Keratinocyte (primary cell): ENCODE measurements around the gene MAN1C1. TPM values are rescaled to one million over a fixed set of nuclear protein-coding genes. Genes with fewer than 3 reads are reported as not detected.

Experiments
- DNase-seq: peaks from one replicate; pipeline ENCODE4 v3.0.0-alpha.2; 2011; ENCODE audit warnings: low read depth, missing footprints, low spot score
- FAIRE-seq: peaks from 2 replicates; lab custom pipeline; 2011; peaks lifted over from hg19 to GRCh38; lab: Jason Lieb, UNC
- H2AFZ ChIP-seq: 2 replicates; pipeline ENCODE4 v1.6.0; 2012; ENCODE audit warnings: low read length, control low read depth, inconsistent platforms; ENCODE audit not compliant: control insufficient read depth
- H3K27ac ChIP-seq: 2 replicates; pipeline ENCODE4 v1.5.1; 2011; ENCODE audit warnings: low read length; ENCODE audit not compliant: control insufficient read depth, insufficient read depth
- H3K27me3 ChIP-seq: 3 replicates; pipeline ENCODE4 v1.6.0; 2011; ENCODE audit warnings: low read length; ENCODE audit not compliant: control insufficient read depth, insufficient read depth; ENCODE audit errors: extremely low read depth
- H3K36me3 ChIP-seq, 2 experiments: 2 replicates in 1 of 2; 3 replicates in 1 of 2; pipeline ENCODE4 v1.5.1; 2011; ENCODE audit warnings: low read length in 2 of 2, mild to moderate bottlenecking in 1 of 2; ENCODE audit not compliant: control insufficient read depth in 2 of 2, insufficient read depth in 2 of 2; ENCODE audit errors: extremely low read depth in 1 of 2
- H3K4me1 ChIP-seq: 3 replicates; pipeline ENCODE4 v1.5.1; 2011; ENCODE audit warnings: low read length; ENCODE audit not compliant: control insufficient read depth, insufficient read depth; ENCODE audit errors: extremely low read depth
- H3K4me2 ChIP-seq: 3 replicates; pipeline ENCODE4 v1.6.0; 2011; ENCODE audit warnings: low read depth, low read length; ENCODE audit not compliant: control insufficient read depth, insufficient read depth; ENCODE audit errors: extremely low read depth
- H3K4me3 ChIP-seq, 3 experiments: fragments of 200-600 bp in 1 of 3; sonication (generic) in 1 of 3; 2 replicates in 2 of 3; 3 replicates in 1 of 3; pipeline ENCODE4 v1.5.1; 2011 to 2016; ENCODE audit warnings: low read length in 3 of 3, mild to moderate bottlenecking in 3 of 3, control low read depth in 2 of 3, inconsistent platforms in 1 of 3, low read depth in 1 of 3, mixed read lengths in 1 of 3, mixed run types in 1 of 3, moderate library complexity in 1 of 3; ENCODE audit not compliant: control insufficient read depth in 2 of 3, insufficient read depth in 2 of 3; ENCODE audit errors: extremely low read depth in 1 of 3
- H3K79me2 ChIP-seq: 2 replicates; pipeline ENCODE4 v1.6.0; 2012; ENCODE audit warnings: low read length; ENCODE audit not compliant: control insufficient read depth, insufficient read depth
- H3K9ac ChIP-seq: 3 replicates; pipeline ENCODE4 v1.6.0; 2011; ENCODE audit warnings: low read length; ENCODE audit not compliant: control insufficient read depth, insufficient read depth; ENCODE audit errors: extremely low read depth
- H3K9me1 ChIP-seq: 3 replicates; pipeline ENCODE4 v1.6.0; 2011; ENCODE audit warnings: low read length; ENCODE audit not compliant: control insufficient read depth, insufficient read depth; ENCODE audit errors: extremely low read depth
- H3K9me3 ChIP-seq: 2 replicates; pipeline ENCODE4 v1.5.1; 2012; ENCODE audit warnings: low read depth, low read length; ENCODE audit not compliant: control insufficient read depth
- H4K20me1 ChIP-seq: 3 replicates; pipeline ENCODE4 v1.6.0; 2011; ENCODE audit warnings: low read length; ENCODE audit not compliant: control insufficient read depth, insufficient read depth; ENCODE audit errors: extremely low read depth
- CTCF ChIP-seq, 3 experiments: IDR thresholded peaks in 1 of 3; conservative IDR thresholded peaks in 1 of 3; optimal IDR thresholded peaks in 1 of 3; 2 replicates in 2 of 3; 3 replicates in 1 of 3; pipeline versions ENCODE3 to v1.5.1; 2011; ENCODE audit warnings: low read length in 3 of 3, mild to moderate bottlenecking in 3 of 3, moderate library complexity in 2 of 3, control low read depth in 1 of 3, inconsistent platforms in 1 of 3; ENCODE audit not compliant: insufficient read depth in 2 of 3; ENCODE audit errors: extremely low read depth in 1 of 3
- EZH2 ChIP-seq: IDR thresholded peaks from one replicate; pipeline ENCODE4 v1.6.1; 2012; ENCODE audit warnings: inconsistent platforms, mild to moderate bottlenecking, low read length, moderate library complexity
- dilution Hi-C: fragments of 300-500 bp; cut with MboI; formaldehyde crosslinking; loops from one replicate; pipeline ENCODE4 v1.7.0; 2020; ENCODE audit warnings: low sequenced_read_pairs; ENCODE audit not compliant: extremely low pct_ligation_motif_present
- polyA plus RNA-seq, 5 experiments: library from polyadenylated mRNA; depleted of rRNA in 3 of 5; stranded (reverse) in 3 of 5; stranded (forward) in 1 of 5; unstranded in 1 of 5; fragments of >200 nt; gene quantifications; 1 replicate in 1 of 5; 2 replicates in 3 of 5; 3 replicates in 1 of 5; pipeline versions ENCODE4 v1.2.1 to v1.2.3, GENCODE V29; 2011 to 2012; ENCODE audit warnings: missing spikeins in 2 of 5, low read depth in 1 of 5, low replicate concordance in 1 of 5

Gene MAN1C1
- polyA plus RNA-seq, 1 donor (not counting 4 experiments of a cell fraction or from before 2014, with no cell fraction given): 0.07 TPM

DNA sequence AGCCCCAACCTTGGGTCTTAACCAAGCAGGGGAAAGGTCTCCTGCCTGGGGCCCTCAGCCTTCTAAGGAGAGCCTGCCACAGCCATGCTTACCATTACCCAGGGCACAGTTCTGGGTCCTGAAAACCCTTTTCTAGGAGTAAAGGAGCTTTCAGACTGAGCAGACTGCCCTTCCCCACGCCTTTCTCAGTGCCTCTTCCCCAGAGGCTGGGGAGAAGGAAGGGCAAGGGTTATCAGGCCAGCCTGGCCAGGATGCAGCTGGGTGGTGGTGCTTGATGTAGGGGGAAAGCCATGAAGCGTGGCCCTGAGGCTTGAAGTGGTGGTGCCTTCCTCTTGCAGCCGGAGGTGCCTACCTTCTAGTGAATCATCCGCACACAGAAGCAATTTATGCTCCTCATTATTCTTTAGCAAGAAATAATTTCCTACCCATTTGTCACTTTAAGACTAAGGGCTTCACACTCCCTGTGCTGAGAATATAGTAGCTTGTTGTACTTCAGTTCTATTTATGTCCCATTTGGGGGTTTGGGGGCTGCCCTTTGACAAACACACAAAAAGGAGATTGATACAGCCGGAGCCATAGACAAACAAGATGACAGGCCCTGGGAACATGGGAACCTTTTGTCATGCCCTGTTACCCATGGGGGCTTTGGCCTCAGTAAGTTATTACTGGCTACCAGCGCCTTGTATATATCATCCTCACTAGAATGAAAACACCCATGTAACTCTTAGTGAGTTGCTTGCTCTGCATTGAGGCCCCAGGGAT is 40.7 kb downstream of the MAN1C1 start:
- no peak overlapping the region for H3K27ac ChIP-seq
- no peak overlapping the region for H3K4me2 ChIP-seq
- H3K27me3 ChIP-seq: peaks cover 12% of the 10 kb centered on the region
- H2AFZ ChIP-seq: no peak overlapping the region
- no peaks in the 10 kb centered on the region for H4K20me1 ChIP-seq
- dilution Hi-C loops: no loop called here
- H3K36me3 ChIP-seq: no peaks in the 10 kb centered on the region
- H3K9me3 ChIP-seq: no peaks in the 10 kb centered on the region
- H3K4me1 ChIP-seq: peaks cover 4% of the 10 kb centered on the region
- TF ChIP-seq CTCF (optimal IDR thresholded peaks at IDR 0.05 in 1 of 3, IDR thresholded peaks at IDR 0.05 in 1 of 3, conservative IDR thresholded peaks at IDR 0.05 in 1 of 3; ENCODE audit: extremely low read depth in 1 of 3, insufficient read depth in 2 of 3, low read length in 3 of 3) (no peak), EZH2 (no peak)
- H3K4me3 ChIP-seq: no peak overlapping the region
- DNase-seq (no peak), FAIRE-seq (no peak)
- H3K79me2 ChIP-seq: no peaks in the 10 kb centered on the region
- H3K9ac ChIP-seq: no peak overlapping the region
- no peaks in the 10 kb centered on the region for H3K9me1 ChIP-seq

- Histone ChIP-seq H3K4me1 (peaks cover 4% of the 10 kb centered on the region), H3K9me3 (no peaks in the 10 kb centered on the region), H3K4me2 (no peak overlapping the region), H4K20me1 (no peaks in the 10 kb centered on the region), H3K79me2 (no peaks in the 10 kb centered on the region), H3K27me3 (peaks cover 10% of the 10 kb centered on the region), H3K9ac (no peak overlapping the region), H3K27ac (no peak overlapping the region), H2AFZ (no peak overlapping the region), H3K36me3 (no peaks in the 10 kb centered on the region), H3K9me1 (no peaks in the 10 kb centered on the region), H3K4me3 (no peak overlapping the region)
- no peak for DNase-seq
- TF ChIP-seq CTCF (optimal IDR thresholded peaks at IDR 0.05 in 1 of 3, IDR thresholded peaks at IDR 0.05 in 1 of 3, conservative IDR thresholded peaks at IDR 0.05 in 1 of 3; ENCODE audit: extremely low read depth in 1 of 3, insufficient read depth in 2 of 3, low read length in 3 of 3) (no peak), EZH2 (no peak)
- no peak for FAIRE-seq
- dilution Hi-C loops: no loop called here
Measured at GRCh38 chr1:25657883-25658760, 41.5 kb downstream of the MAN1C1 start.
